GM13977 (cell line): ENCODE data around the gene GSG1.

ENCODE experiments used
- DNase-seq: peaks from one replicate; pipeline ENCODE4 v3.0.0; 2012; ENCODE audit warnings: low spot score
- in situ Hi-C: fragments of 300-500 bp; cut with MboI; formaldehyde crosslinking; loops from one replicate; pipeline ENCODE4 v1.12.0; 2022; ENCODE audit warnings: low sequenced_read_pairs, low pct_unique_long_range_greater_than_20kb, mixed read lengths, inconsistent platforms; ENCODE audit not compliant: unreplicated experiment
- TF ChIP-seq, protein P1 (sequence below): IDR thresholded peaks from 2 replicates; pipeline ENCODE4 v1.5.1; 2012; ENCODE audit warnings: mild to moderate bottlenecking, control low read depth; ENCODE audit not compliant: insufficient read depth; ENCODE audit errors: extremely low read depth, missing control alignments

The GSG1 gene

DNA sequence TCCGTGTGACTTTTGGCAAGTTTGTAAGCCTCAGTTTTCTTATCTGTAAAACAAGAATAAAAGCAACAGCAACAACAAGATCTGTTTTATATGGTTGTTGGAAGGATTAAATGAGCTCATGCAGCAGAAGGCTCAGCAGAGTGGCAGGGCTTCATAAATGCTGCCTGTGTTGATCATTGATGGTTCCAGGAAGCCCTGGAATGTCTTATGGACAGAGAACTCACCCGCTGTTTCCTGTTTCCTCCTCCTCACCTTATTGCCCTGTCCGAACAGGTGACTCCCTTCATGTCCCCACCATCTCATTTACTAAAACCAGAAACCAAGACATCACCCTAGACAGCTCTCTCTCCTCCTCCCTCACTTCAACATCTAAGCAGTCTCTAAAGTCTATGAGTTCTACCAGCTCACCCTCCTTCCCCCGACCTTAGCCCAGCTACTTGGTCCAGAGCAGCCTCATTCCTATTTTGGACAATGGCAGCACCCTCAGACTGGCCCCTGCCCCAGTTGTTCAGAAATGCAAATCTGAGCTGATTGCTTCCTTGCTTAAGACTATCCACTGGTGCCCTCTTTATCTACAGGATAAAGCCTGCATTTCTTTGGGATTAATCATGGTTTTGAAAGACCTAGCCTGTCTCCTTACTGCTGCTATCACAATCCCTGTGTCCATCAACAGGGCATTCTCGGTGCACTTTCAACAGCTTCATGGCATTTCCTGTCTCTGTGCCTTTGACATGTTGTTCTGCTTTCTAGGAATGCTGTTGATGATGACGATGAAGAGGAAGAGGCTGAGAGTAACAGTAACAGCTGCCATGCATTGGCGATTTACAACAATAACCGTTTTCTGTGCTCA is 21.4 kb upstream of the GSG1 start:
- TF ChIP-seq, protein P1, sequence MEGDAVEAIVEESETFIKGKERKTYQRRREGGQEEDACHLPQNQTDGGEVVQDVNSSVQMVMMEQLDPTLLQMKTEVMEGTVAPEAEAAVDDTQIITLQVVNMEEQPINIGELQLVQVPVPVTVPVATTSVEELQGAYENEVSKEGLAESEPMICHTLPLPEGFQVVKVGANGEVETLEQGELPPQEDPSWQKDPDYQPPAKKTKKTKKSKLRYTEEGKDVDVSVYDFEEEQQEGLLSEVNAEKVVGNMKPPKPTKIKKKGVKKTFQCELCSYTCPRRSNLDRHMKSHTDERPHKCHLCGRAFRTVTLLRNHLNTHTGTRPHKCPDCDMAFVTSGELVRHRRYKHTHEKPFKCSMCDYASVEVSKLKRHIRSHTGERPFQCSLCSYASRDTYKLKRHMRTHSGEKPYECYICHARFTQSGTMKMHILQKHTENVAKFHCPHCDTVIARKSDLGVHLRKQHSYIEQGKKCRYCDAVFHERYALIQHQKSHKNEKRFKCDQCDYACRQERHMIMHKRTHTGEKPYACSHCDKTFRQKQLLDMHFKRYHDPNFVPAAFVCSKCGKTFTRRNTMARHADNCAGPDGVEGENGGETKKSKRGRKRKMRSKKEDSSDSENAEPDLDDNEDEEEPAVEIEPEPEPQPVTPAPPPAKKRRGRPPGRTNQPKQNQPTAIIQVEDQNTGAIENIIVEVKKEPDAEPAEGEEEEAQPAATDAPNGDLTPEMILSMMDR, result no peak
- DNase-seq, result no peak
- in situ Hi-C loops, result no loop called here

DNA sequence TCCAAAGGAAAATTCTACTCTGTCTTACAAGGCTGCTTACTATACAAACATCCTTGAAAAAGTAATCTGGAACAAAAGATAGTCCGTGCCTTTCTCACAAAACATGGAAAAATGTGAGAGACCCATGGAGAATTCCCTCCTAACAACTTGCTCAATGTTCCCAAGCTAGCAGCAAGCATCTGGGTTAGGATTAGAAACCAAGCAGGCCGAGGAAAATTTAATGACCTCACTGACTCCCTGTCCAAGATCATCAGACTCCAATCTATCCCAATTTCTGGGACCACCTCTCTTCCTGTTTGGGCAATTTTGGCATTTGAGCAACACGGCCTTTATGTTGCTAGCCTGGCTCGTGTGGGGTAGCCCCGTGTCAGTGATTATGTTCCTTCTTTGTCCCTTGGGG is 18.1 kb upstream of the GSG1 start:
- in situ Hi-C loops, result no loop called here
- TF ChIP-seq, protein P1, result no peak
- DNase-seq, result no peak

DNA sequence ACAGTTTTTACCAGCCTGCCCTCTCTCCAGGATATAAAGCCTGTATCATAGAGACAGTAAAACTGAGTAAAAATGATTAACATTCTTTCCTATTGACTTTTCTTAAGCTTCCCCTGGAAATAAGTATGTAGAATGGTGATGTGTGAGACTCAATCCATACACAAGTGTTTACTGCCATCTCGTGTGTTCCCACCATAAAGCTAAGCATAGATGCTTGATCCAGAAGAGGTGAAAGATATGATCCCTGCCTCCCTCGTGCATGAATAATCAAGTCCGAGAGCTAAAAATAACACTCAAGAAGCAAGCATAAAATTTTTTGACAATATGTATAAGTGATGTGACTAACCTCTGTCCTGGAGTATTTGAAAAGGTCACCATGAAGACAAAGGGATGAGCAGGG is 16.9 kb upstream of the GSG1 start:
- no peak for DNase-seq
- TF ChIP-seq, protein P1, result no peak
- in situ Hi-C loops, result no loop called here

DNA sequence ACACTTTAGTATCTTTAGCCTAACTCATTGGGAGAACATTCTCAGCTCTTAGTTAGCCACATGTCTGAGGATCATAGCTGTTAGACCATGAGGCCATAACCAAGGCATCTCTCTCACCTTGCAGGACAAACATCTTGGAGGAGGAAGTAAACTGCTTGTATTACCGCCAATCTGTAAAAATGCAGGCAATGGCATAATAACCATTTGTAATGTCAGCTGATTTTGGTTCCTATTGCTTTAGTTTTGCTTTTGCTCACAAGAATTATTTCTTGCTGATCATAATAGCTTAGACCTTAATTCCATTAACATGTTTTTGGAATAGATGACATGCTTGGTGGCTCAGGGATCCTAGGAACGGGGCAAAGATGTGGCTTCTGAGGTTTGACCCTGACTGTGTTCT is 16.4 kb upstream of the GSG1 start:
- no peak for DNase-seq
- in situ Hi-C loops, result no loop called here
- TF ChIP-seq, protein P1, result no peak

DNA sequence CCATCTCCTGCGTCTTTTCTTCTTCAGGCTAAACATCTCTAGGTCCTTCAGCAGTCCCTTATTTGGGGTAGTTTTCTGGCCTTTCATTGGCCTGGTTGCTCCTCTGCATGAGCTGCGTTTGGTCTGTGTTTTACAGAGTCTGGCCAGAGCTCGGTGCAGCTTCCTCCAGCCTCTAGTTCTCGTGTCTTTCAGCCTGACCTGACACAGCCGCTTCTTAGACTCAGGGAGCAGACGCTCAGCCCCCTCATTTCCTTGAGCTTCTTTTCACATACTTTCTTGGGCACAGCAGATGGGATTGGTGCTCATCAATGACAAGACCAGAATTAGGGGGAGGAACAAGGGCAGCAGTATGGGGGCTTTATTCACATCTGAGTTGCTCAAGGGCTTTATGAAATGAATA is 13.6 kb upstream of the GSG1 start:
- in situ Hi-C loops, result no loop called here
- TF ChIP-seq, protein P1, result no peak
- no peak for DNase-seq

DNA sequence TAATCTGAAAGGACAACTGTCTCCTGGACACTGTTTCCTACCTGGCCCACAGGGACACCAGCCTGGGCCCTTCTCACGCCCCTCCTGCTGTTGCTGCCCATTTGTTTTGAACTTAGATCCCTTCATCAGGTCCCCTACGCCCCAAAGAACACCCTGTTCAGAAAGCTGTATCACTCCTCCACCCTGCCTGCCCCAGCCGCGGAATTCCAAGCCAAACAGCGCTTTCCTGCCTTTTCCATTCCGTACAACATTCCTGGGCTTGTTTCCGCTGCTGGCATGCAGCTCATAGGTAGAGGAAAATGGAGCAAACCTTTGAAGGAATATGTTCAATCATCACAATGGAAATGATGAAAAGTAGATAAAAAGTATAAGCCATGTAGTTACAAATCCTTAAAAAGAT is 12.8 kb upstream of the GSG1 start:
- in situ Hi-C loops, result no loop called here
- TF ChIP-seq, protein P1, result no peak
- DNase-seq, result no peak
